HG03066 (cell line): ENCODE measurements around the gene FOXI1.

ENCODE experiments used
- ATAC-seq: cut with Tn5 transposase; IDR thresholded peaks from one replicate; pipeline ENCODE4 v1.9.1; 2021; ENCODE audit warnings: low read depth; ENCODE audit not compliant: unreplicated experiment

The FOXI1 gene

GRCh38 chr5:170147753-170148264 is 42.1 kb downstream of the FOXI1 start:
- no peak for ATAC-seq

- ATAC-seq: no peak
These were observed 42.9 kb downstream of the FOXI1 start for GRCh38 chr5:170148430-170149205.

- ATAC-seq: no peak
These were observed 43.5 kb downstream of the FOXI1 start for GRCh38 chr5:170149206-170149515.

- ATAC-seq: no peak
These were observed 45.0 kb downstream of the FOXI1 start for GRCh38 chr5:170150713-170151096.

DNA sequence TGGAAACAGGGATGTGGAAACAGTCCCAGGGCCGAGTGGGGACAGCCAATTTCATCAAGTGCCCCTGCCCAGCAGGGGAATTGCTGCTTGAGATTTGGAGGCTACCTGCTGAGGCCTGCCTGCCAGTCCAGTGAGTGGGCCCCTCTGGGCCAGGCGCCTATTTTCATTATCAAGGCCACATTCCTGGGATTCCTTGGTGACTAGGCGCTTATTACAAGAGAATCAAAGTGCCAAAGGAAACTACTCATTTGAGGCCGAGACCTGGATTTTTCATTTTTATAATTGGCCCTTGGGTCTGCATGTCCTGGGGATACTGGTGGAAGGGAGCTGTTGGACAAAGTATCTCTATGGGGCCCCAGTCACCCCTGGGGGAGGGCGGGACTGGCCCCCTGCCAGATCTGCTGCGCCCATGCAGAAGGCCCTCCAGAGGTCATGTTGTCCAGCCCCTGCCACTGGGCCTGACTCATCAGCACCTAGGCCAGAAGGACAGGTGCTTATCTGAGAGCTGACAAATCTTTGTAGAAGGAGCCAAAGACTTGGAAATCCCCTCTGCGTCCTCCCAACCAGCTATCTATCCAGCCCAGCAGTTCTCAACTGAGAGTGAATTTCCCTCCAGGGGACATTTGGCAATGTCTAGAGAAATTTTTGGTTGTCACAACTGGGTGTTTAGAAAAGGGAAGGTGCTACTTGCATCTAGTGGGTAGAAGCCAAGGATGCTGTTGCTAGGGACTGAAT is 45.6 kb downstream of the FOXI1 start:
- no peak for ATAC-seq

- no peak for ATAC-seq
These were observed 47.1 kb downstream of the FOXI1 start for GRCh38 chr5:170152767-170153166.

- no peak for ATAC-seq
These were observed 48.6 kb downstream of the FOXI1 start for GRCh38 chr5:170154297-170154696.

DNA sequence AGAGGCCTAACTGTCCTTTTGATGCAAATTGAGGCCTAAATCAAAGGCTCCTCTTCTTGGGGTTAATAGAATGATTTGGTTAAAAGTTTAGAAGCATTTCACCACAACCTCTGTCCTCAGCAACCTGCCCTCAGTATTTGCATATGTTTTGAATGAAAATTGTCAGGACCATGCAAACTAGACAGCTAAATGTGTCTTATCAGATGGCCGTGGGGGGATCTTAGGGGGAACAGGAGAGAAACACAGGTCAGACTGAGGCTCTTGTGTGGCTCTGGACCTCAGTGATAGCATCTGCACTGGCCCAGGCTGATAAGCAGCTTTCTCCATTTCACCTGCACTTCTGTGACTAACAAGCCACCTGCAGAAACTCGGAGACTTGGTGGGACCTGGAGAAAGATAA is 49.0 kb downstream of the FOXI1 start:
- no peak for ATAC-seq

DNA sequence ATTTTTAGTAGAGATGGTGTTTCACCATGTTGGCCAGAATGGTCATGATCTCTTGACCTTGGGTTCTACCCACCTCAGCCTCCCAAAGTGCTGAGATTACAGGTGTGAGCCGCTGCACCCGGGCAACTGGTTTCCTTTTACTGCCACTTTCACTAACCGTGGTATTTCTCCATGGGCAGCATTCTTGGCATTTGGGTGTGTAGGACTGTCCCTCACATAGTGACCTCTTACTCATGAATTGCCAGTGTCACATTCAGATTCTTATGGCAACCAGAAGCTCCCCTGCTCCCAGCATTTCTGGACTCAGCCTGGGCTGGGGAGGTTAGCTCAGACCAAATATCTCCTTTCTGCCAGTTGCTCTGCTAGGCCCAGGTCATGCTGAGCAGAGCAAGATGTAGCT is 50.1 kb downstream of the FOXI1 start:
- ATAC-seq: no peak

DNA sequence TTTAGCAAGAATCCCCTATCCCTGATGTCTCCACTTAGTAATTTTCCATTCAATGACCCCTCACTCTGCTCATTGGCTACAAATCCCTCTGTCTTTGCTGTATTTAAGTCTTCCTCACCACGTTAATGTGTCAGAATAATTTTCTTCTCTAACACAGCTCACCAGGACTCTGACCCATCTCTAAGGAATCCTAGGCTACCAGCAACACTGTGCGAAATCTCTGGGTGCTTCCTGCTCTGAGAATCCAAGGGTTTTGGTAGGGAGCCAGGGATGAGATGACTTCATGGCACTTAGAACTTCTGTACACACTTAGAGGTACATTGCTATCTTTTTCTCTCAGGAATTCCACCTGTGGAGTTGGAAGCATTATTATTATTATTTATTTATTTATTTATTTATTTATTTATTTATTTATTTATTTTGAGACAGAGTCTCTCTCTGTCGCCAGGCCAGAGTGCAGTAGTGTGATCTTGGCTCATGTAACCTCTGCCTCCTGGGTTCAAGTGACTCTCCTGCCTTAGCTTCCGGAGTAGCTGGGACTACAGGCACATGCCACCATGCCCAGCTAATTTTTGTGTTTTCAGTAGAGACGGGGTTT is 53.5 kb downstream of the FOXI1 start:
- ATAC-seq: no peak
